Right forelimb (tissue), 1 donor: ENCODE results near the gene IFI16.
"Not testable (repeated sequence)": the region's sequence is repeated elsewhere in the genome, so short reads cannot be mapped to it uniquely, and the experiment has no call there.

Experiments
- DNase-seq: peaks from one replicate; pipeline ENCODE4 v3.0.0-alpha.2; 2018

IFI16 gene

GRCh38 chr1:159009704-159010361 lies at the start of gene IFI16:
TSS of gene IFI16 (plus strand) at chr1:159009907. CDS start at chr1:159014681, 4,774 bp downstream.
- DNase-seq: no peak

GRCh38 chr1:158961178-158961577 lies 48.5 kb upstream of the IFI16 start:
- DNase-seq: no peak

GRCh38 chr1:158962983-158963382 lies 46.7 kb upstream of the IFI16 start:
- DNase-seq: no peak

- no peak for DNase-seq
These were observed 40.5 kb upstream of the IFI16 start for GRCh38 chr1:158969166-158969565.

- no peak for DNase-seq
These were observed 39.9 kb upstream of the IFI16 start for GRCh38 chr1:158969855-158970254.

GRCh38 chr1:158972841-158973240 lies 36.9 kb upstream of the IFI16 start:
- no peak for DNase-seq

GRCh38 chr1:158976219-158976618 lies 33.5 kb upstream of the IFI16 start:
- no peak for DNase-seq

GRCh38 chr1:158978730-158979129 lies 31.0 kb upstream of the IFI16 start:
- DNase-seq: no peak

GRCh38 chr1:158979229-158979628 lies 30.5 kb upstream of the IFI16 start:
- DNase-seq: no peak

- DNase-seq: no peak
These were observed 26.5 kb upstream of the IFI16 start for GRCh38 chr1:158983235-158983634.

GRCh38 chr1:158984386-158984785 lies 25.3 kb upstream of the IFI16 start:
- no peak for DNase-seq

GRCh38 chr1:158989424-158989823 lies 20.3 kb upstream of the IFI16 start:
- no peak for DNase-seq

GRCh38 chr1:158992787-158993312 lies 16.9 kb upstream of the IFI16 start:
- no peak for DNase-seq

GRCh38 chr1:158996998-158997397 lies 12.7 kb upstream of the IFI16 start:
- DNase-seq: no peak

GRCh38 chr1:158998037-158998780 lies 11.5 kb upstream of the IFI16 start:
- DNase-seq: no peak

- peak; percentile 56 for DNase-seq
These were observed 10.9 kb upstream of the IFI16 start for GRCh38 chr1:158998781-158999161.

GRCh38 chr1:158999316-159000069 lies 10.2 kb upstream of the IFI16 start:
- DNase-seq: peak; percentile 74

- DNase-seq: no peak
These were observed 9.7 kb upstream of the IFI16 start for GRCh38 chr1:159000070-159000409.

GRCh38 chr1:159000625-159001024 lies 9.1 kb upstream of the IFI16 start:
- DNase-seq: peak; percentile 79

- no peak for DNase-seq
These were observed 4.5 kb upstream of the IFI16 start for GRCh38 chr1:159005161-159005560.

- no peak for DNase-seq
These were observed 4.0 kb upstream of the IFI16 start for GRCh38 chr1:159005676-159006075.

- not testable (repeated sequence) for DNase-seq
These were observed 3.4 kb upstream of the IFI16 start for GRCh38 chr1:159006210-159006807.

- no peak for DNase-seq
These were observed 2.0 kb upstream of the IFI16 start for GRCh38 chr1:159007726-159008125.
